IMR-90 (cell line): ENCODE results near the gene NME2. TPM values are rescaled to one million over a fixed set of nuclear protein-coding genes. Genes with fewer than 3 reads are reported as not detected.
A peak's percentile ranks its signal among the peaks of the same experiment; 100 is the strongest.

Experiments used
- ATAC-seq: fragments of 200-7000 bp; cut with Tn5 transposase; 2 replicates; pipeline ENCODE4 v1.9.1; 2020; ENCODE audit warnings: low read depth, mild to moderate bottlenecking, moderate library complexity
- BruUV-seq: library from RNA; stranded (reverse); fragments of 400-500 nt; replicated peaks from 2 replicates; lab custom pipeline; 2021; lab: Mats Ljungman, UMichigan
- CTCF ChIA-PET: fragments of 300-600 bp; formaldehyde crosslinking; extraction: SDS; loops from one replicate; lab custom pipeline; 2021; ENCODE audit warnings: antibody characterized with exemption; lab: Yijun Ruan, JAX
- POLR2A ChIA-PET: fragments of 300-600 bp; sonication (Branson Sonifier 250); formaldehyde crosslinking; loops from one replicate; lab custom pipeline; 2022; ENCODE audit warnings: antibody characterized with exemption; ENCODE audit not compliant: unreplicated experiment; lab: Charles Lee
- DNase-seq: peaks from one replicate; pipeline ENCODE4 v3.0.0; 2013
- H2AFZ ChIP-seq: replicated peaks from 2 replicates; pipeline ENCODE3; 2013; ENCODE audit warnings: low read length, mild to moderate bottlenecking; ENCODE audit not compliant: poor library complexity
- H2AK5ac ChIP-seq: 2 replicates; pipeline ENCODE4 v1.6.1; 2013; ENCODE audit warnings: low read depth, low read length, inconsistent platforms
- H2AK9ac ChIP-seq: replicated peaks from 2 replicates; pipeline ENCODE3; 2013; ENCODE audit warnings: mild to moderate bottlenecking, low read depth, low read length, moderate library complexity; ENCODE audit not compliant: poor library complexity
- H2BK120ac ChIP-seq: 2 replicates; pipeline ENCODE4 v1.6.1; 2013; ENCODE audit warnings: low read depth, low read length, inconsistent platforms
- H2BK15ac ChIP-seq: 3 replicates; pipeline ENCODE4 v1.6.1; 2013; ENCODE audit warnings: low read depth, low read length, inconsistent platforms
- H2BK20ac ChIP-seq: 2 replicates; pipeline ENCODE4 v1.6.1; 2013; ENCODE audit warnings: low read depth, mild to moderate bottlenecking, inconsistent platforms, low read length, moderate library complexity
- H2BK5ac ChIP-seq: 2 replicates; pipeline ENCODE4 v1.6.1; 2013; ENCODE audit warnings: mild to moderate bottlenecking, low read depth, low read length, inconsistent platforms; ENCODE audit not compliant: poor library complexity, severe bottlenecking
- H3K14ac ChIP-seq: replicated peaks from 2 replicates; pipeline ENCODE4 v1.6.1; 2013; ENCODE audit warnings: low read depth, low read length, inconsistent platforms
- H3K18ac ChIP-seq: 2 replicates; pipeline ENCODE4 v1.6.1; 2013; ENCODE audit warnings: low read depth, low read length, control low read depth
- H3K23ac ChIP-seq: 2 replicates; pipeline ENCODE4 v1.6.1; 2013; ENCODE audit warnings: low read depth, low read length, inconsistent platforms
- H3K27ac ChIP-seq: 2 replicates; pipeline ENCODE4 v1.5.1; 2013; ENCODE audit warnings: mild to moderate bottlenecking, control low read depth, low read length; ENCODE audit not compliant: insufficient read depth
- H3K27me3 ChIP-seq: 2 replicates; pipeline ENCODE4 v1.6.1; 2013; ENCODE audit warnings: low read length; ENCODE audit not compliant: control insufficient read depth, insufficient read depth
- H3K36me3 ChIP-seq: 2 replicates; pipeline ENCODE4 v1.6.1; 2013; ENCODE audit warnings: low read length, mixed read lengths; ENCODE audit not compliant: control insufficient read depth, insufficient read depth
- H3K4ac ChIP-seq: 2 replicates; pipeline ENCODE4 v1.6.1; 2013; ENCODE audit warnings: low read depth, low read length, inconsistent platforms
- H3K4me1 ChIP-seq: 2 replicates; pipeline ENCODE4 v1.6.1; 2013; ENCODE audit warnings: low read length, mixed read lengths; ENCODE audit not compliant: control insufficient read depth, insufficient read depth
- H3K4me2 ChIP-seq: 2 replicates; pipeline ENCODE4 v1.6.1; 2013; ENCODE audit warnings: low read depth, mild to moderate bottlenecking, control low read depth, low read length, moderate library complexity
- H3K4me3 ChIP-seq: 2 replicates; pipeline ENCODE4 v1.5.1; 2013; ENCODE audit warnings: low read depth, mild to moderate bottlenecking, control low read depth, low read length, moderate library complexity; ENCODE audit not compliant: insufficient read depth
- H3K56ac ChIP-seq: 2 replicates; pipeline ENCODE4 v1.6.1; 2013; ENCODE audit warnings: low read length, inconsistent platforms; ENCODE audit not compliant: insufficient read depth; ENCODE audit errors: extremely low read depth
- H3K79me1 ChIP-seq, 2 experiments: 2 replicates each; pipeline ENCODE4 v1.6.1; 2013; ENCODE audit warnings: low read length in 2 of 2, inconsistent platforms in 1 of 2, low read depth in 1 of 2
- H3K9ac ChIP-seq: 2 replicates; pipeline ENCODE4 v1.6.1; 2013; ENCODE audit warnings: low read depth, low read length, control low read depth
- H3K9me1 ChIP-seq: 2 replicates; pipeline ENCODE4 v1.6.1; 2013; ENCODE audit warnings: low read length, inconsistent platforms; ENCODE audit not compliant: insufficient read depth
- H3K9me3 ChIP-seq: 2 replicates; pipeline ENCODE4 v1.6.1; 2013; ENCODE audit warnings: low read length; ENCODE audit not compliant: control insufficient read depth, insufficient read depth
- H4K20me1 ChIP-seq: 2 replicates; pipeline ENCODE4 v1.6.1; 2013; ENCODE audit warnings: low read length, inconsistent platforms; ENCODE audit not compliant: insufficient read depth
- H4K5ac ChIP-seq: 2 replicates; pipeline ENCODE4 v1.6.1; 2013; ENCODE audit warnings: mild to moderate bottlenecking, low read depth, low read length, control low read depth
- H4K8ac ChIP-seq, 2 experiments: 2 replicates each; pipeline ENCODE4 v1.6.1; 2013; ENCODE audit warnings: low read depth in 2 of 2, low read length in 2 of 2, control low read depth in 1 of 2, inconsistent platforms in 1 of 2
- H4K91ac ChIP-seq: 2 replicates; pipeline ENCODE4 v1.6.1; 2013; ENCODE audit warnings: low read depth, low read length, inconsistent platforms; ENCODE audit not compliant: insufficient read depth
- CEBPB ChIP-seq: IDR thresholded peaks from 2 replicates; pipeline ENCODE4 v1.6.1; 2012; ENCODE audit warnings: low read depth, low read length, improper control_type of control experiment
- CHD1 ChIP-seq: IDR thresholded peaks from 2 replicates; pipeline ENCODE4 v1.6.1; 2012; ENCODE audit warnings: low read depth, low read length, improper control_type of control experiment
- FOS ChIP-seq: fragments of 150-350 bp; IDR thresholded peaks from 2 replicates; pipeline ENCODE4 v1.6.1; 2016; ENCODE audit warnings: low read depth, low read length
- MAFK ChIP-seq: IDR thresholded peaks from 2 replicates; pipeline ENCODE4 v1.6.1; 2012; ENCODE audit warnings: low read depth, low read length, improper control_type of control experiment
- MAZ ChIP-seq: IDR thresholded peaks from 2 replicates; pipeline ENCODE4 v1.6.1; 2012; ENCODE audit warnings: low read depth, mild to moderate bottlenecking, low read length, improper control_type of control experiment, moderate library complexity, borderline replicate concordance
- NFE2L2 ChIP-seq: fragments of 150-350 bp; IDR thresholded peaks from 2 replicates; pipeline ENCODE4 v1.6.1; 2016; ENCODE audit warnings: low read depth, mild to moderate bottlenecking, low read length
- POLR2A ChIP-seq: IDR thresholded peaks from 2 replicates; pipeline ENCODE4 v1.6.1; 2012; ENCODE audit warnings: mild to moderate bottlenecking, low read depth, low read length
- RAD21 ChIP-seq: IDR thresholded peaks from 2 replicates; pipeline ENCODE4 v1.6.1; 2012; ENCODE audit warnings: low read length, improper control_type of control experiment
- RCOR1 ChIP-seq: IDR thresholded peaks from 2 replicates; pipeline ENCODE4 v1.6.1; 2012; ENCODE audit warnings: mild to moderate bottlenecking, low read length, improper control_type of control experiment; ENCODE audit not compliant: insufficient replicate concordance
- RFX5 ChIP-seq: IDR thresholded peaks from 2 replicates; pipeline ENCODE4 v1.8.0; 2012; ENCODE audit warnings: low read depth, mild to moderate bottlenecking, low read length, moderate library complexity
- WGBS, 2 experiments: methylation state at CpG; one replicate each; pipeline versions ENCODE4 v1.1.5 to v1.1.7; 2013; ENCODE audit warnings: missing lambda C conversion rate in 2 of 2; ENCODE audit not compliant: insufficient read length in 1 of 2; ENCODE audit errors: extremely low coverage in 2 of 2; 5-methylcytosine and 5-hydroxymethylcytosine counted together
- dilution Hi-C: fragments of 300-500 bp; cut with HindIII; formaldehyde crosslinking; loops from one replicate; pipeline ENCODE4 v1.14.3; 2018; ENCODE audit warnings: low sequenced_read_pairs; ENCODE audit not compliant: unreplicated experiment
- in situ Hi-C: fragments of 300-500 bp; cut with MboI; formaldehyde crosslinking; loops from 3 replicates; pipeline ENCODE4 v1.14.3; 2019; ENCODE audit warnings: low sequenced_read_pairs, inconsistent platforms, mixed read lengths
- intact Hi-C: fragments of 100-400 bp; cut with micrococcal nuclease; formaldehyde crosslinking; loops from 2 replicates; pipeline ENCODE4 v1.10.0; 2022
- polyA plus RNA-seq, 3 experiments: library from polyadenylated mRNA; depleted of rRNA; stranded (reverse); fragments of >200 nt; gene quantifications; 2 replicates each; pipeline ENCODE4 v1.2.3, GENCODE V29; 2012; ENCODE audit warnings: low replicate concordance in 1 of 3
- total RNA-seq: library from RNA; depleted of rRNA; stranded (reverse); fragments of >200 nt; gene quantifications from 2 replicates; pipeline ENCODE4 v1.2.3, GENCODE V29; 2012
- TF ChIP-seq, protein P1 (sequence below): fragments of 150-350 bp; IDR thresholded peaks from 2 replicates; pipeline ENCODE4 v1.6.1; 2016; ENCODE audit warnings: low read depth, mild to moderate bottlenecking, low read length, moderate library complexity, borderline replicate concordance
- TF ChIP-seq, protein P2 (sequence below): fragments of 150-350 bp; IDR thresholded peaks from 2 replicates; pipeline ENCODE4 v1.6.1; 2017; ENCODE audit warnings: mild to moderate bottlenecking, antibody characterized with exemption, low read length, low read depth

Gene NME2
- total and polyA plus RNA-seq, 2 of the 4 experiments (the other 2 are of a cell fraction): 824 to 912 TPM

DNA sequence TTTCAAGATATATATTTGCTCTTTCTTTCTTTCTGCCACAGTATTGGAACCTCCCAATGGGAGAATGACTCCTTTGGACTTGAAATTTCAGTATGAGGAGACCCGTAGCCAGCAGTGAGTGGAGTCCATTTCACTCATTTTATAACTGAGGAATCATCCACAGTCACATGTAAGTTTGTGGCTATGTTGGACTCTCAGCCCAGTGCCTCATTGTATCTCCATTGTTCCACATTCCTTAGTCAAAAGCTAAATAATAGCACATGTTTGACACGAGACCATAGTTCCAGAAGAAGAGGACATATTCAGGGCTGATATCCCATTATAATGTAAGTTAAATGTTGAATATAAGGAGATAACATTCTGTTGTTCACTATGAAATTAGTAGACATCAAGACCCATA lies 32.8 kb upstream of the NME2 start:
- no peaks in the 10 kb centered on the region for H3K79me1 ChIP-seq
- H3K4me3 ChIP-seq: no peak overlapping the region
- no peak overlapping the region for H2AK9ac ChIP-seq
- ATAC-seq (no peak), DNase-seq (no peak)
- intact Hi-C loops: no loop called here
- H3K4me2 ChIP-seq: no peak overlapping the region
- no peak overlapping the region for H4K5ac ChIP-seq
- no peak overlapping the region for H3K9ac ChIP-seq
- no CpG with 5 or more reads among the region's 2 CpGs for WGBS, 2 experiments
- no peaks in the 10 kb centered on the region for H3K9me1 ChIP-seq
- dilution Hi-C loops: no loop called here
- no peaks in the 10 kb centered on the region for H3K27me3 ChIP-seq
- TF ChIP-seq, protein P1, sequence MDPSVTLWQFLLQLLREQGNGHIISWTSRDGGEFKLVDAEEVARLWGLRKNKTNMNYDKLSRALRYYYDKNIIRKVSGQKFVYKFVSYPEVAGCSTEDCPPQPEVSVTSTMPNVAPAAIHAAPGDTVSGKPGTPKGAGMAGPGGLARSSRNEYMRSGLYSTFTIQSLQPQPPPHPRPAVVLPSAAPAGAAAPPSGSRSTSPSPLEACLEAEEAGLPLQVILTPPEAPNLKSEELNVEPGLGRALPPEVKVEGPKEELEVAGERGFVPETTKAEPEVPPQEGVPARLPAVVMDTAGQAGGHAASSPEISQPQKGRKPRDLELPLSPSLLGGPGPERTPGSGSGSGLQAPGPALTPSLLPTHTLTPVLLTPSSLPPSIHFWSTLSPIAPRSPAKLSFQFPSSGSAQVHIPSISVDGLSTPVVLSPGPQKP: no peak
- TF ChIP-seq, protein P2, sequence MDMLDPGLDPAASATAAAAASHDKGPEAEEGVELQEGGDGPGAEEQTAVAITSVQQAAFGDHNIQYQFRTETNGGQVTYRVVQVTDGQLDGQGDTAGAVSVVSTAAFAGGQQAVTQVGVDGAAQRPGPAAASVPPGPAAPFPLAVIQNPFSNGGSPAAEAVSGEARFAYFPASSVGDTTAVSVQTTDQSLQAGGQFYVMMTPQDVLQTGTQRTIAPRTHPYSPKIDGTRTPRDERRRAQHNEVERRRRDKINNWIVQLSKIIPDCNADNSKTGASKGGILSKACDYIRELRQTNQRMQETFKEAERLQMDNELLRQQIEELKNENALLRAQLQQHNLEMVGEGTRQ: no peak
- TF ChIP-seq FOS (no peak), MAFK (no peak), NFE2L2 (no peak), CEBPB (no peak), RCOR1 (no peak), RFX5 (no peak), CHD1 (no peak), POLR2A (no peak), RAD21 (no peak), MAZ (no peak)
- no peak overlapping the region for H2AFZ ChIP-seq
- no peaks in the 10 kb centered on the region for H3K36me3 ChIP-seq
- H2BK15ac ChIP-seq: no peak overlapping the region
- H3K14ac ChIP-seq: 0 out of 2 replicates have a peak overlapping the region, but pooled peaks have one; percentile 23
- H4K8ac ChIP-seq: no peak overlapping the region
- no peak overlapping the region for H2BK5ac ChIP-seq
- in situ Hi-C loops: no loop called here
- H4K91ac ChIP-seq: no peak overlapping the region
- H3K9me3 ChIP-seq: no peaks in the 10 kb centered on the region
- H3K4me1 ChIP-seq: no peaks in the 10 kb centered on the region
- no peak overlapping the region for H2AK5ac ChIP-seq
- no peak overlapping the region for H3K27ac ChIP-seq
- no peak overlapping the region for H3K56ac ChIP-seq
- H3K4ac ChIP-seq: no peak overlapping the region
- H2BK20ac ChIP-seq: no peak overlapping the region
- ChIA-PET CTCF (no interaction called here), POLR2A (no interaction called here)
- no peak overlapping the region for H3K18ac ChIP-seq
- H4K20me1 ChIP-seq: no peaks in the 10 kb centered on the region
- H2BK120ac ChIP-seq: no peak overlapping the region
- no TSS peak for BruUV-seq
- H3K23ac ChIP-seq: no peak overlapping the region
